PC-9 (cell line): Measurements from ENCODE around the gene MACROH2A1. TPM values are rescaled to one million over a fixed set of nuclear protein-coding genes. Genes with fewer than 3 reads are reported as not detected.

Source experiments
- BruUV-seq: library from RNA; stranded (reverse); fragments of 400-500 nt; replicated peaks from 2 replicates; lab custom pipeline; 2021; lab: Mats Ljungman, UMichigan
- CTCF ChIA-PET: fragments of 300-600 bp; sonication (Branson Sonifier 250); formaldehyde crosslinking; loops from one replicate; lab custom pipeline; 2022; ENCODE audit warnings: antibody characterized with exemption; lab: Charles Lee
- POLR2A ChIA-PET: fragments of 300-600 bp; sonication (Branson Sonifier 250); formaldehyde crosslinking; loops from one replicate; lab custom pipeline; 2022; ENCODE audit warnings: antibody characterized with exemption; ENCODE audit not compliant: unreplicated experiment; lab: Charles Lee
- DNase-seq, 2 experiments: peaks; one replicate each; pipeline versions ENCODE4 v3.0.0 to v3.0.0-alpha.2; 2015 to 2022; ENCODE audit warnings: mixed read lengths in 1 of 2
- H2AFZ ChIP-seq: fragments of 200-600 bp; sonication (generic); 2 replicates; pipeline ENCODE4 v1.8.1; 2017; ENCODE audit warnings: antibody characterized with exemption
- H3F3A ChIP-seq: fragments of 200-600 bp; sonication (generic); 2 replicates; pipeline ENCODE4 v1.8.1; 2017; ENCODE audit warnings: antibody characterized with exemption, mild to moderate bottlenecking, low read depth; ENCODE audit not compliant: insufficient read depth
- H3K27ac ChIP-seq: fragments of 200-600 bp; sonication (generic); 2 replicates; pipeline ENCODE4 v1.6.1; 2016; ENCODE audit warnings: mixed run types
- H3K27me3 ChIP-seq: fragments of 200-600 bp; sonication (generic); 2 replicates; pipeline ENCODE4 v1.6.1; 2016; ENCODE audit warnings: low read depth, mixed run types; ENCODE audit not compliant: insufficient read depth
- H3K36me3 ChIP-seq: fragments of 200-600 bp; sonication (generic); 2 replicates; pipeline ENCODE4 v1.6.1; 2016; ENCODE audit warnings: low read depth, mixed run types
- H3K4me1 ChIP-seq: fragments of 200-600 bp; sonication (generic); replicated peaks from 2 replicates; pipeline ENCODE4 v1.6.1; 2016; ENCODE audit warnings: mixed run types; ENCODE audit not compliant: insufficient read depth
- H3K4me2 ChIP-seq: fragments of 200-600 bp; sonication (generic); 2 replicates; pipeline ENCODE4 v1.6.1; 2017; ENCODE audit warnings: mixed run types
- H3K4me3 ChIP-seq: fragments of 200-600 bp; sonication (generic); 2 replicates; pipeline ENCODE4 v1.6.1; 2016; ENCODE audit warnings: mixed run types
- H3K79me2 ChIP-seq: fragments of 200-600 bp; sonication (generic); 2 replicates; pipeline ENCODE4 v1.6.1; 2017; ENCODE audit warnings: low read depth, mixed run types
- H3K9me2 ChIP-seq: fragments of 200-600 bp; sonication (generic); 2 replicates; pipeline ENCODE4 v1.8.1; 2017; ENCODE audit warnings: mild to moderate bottlenecking; ENCODE audit not compliant: insufficient read depth
- H3K9me3 ChIP-seq: fragments of 200-600 bp; sonication (generic); 2 replicates; pipeline ENCODE4 v1.8.1; 2016; ENCODE audit warnings: low read depth; ENCODE audit not compliant: insufficient read depth
- H4K20me1 ChIP-seq: fragments of 200-600 bp; sonication (generic); 2 replicates; pipeline ENCODE4 v1.8.1; 2017; ENCODE audit not compliant: insufficient read depth
- EZH2 ChIP-seq: fragments of 200-600 bp; sonication (generic); IDR thresholded peaks from 2 replicates; pipeline ENCODE4 v1.8.0; 2017; ENCODE audit warnings: antibody characterized with exemption, low read depth
- intact Hi-C: fragments of 100-400 bp; cut with micrococcal nuclease; formaldehyde crosslinking; loops from one replicate; pipeline ENCODE4 v1.10.0; 2022; ENCODE audit not compliant: unreplicated experiment
- total RNA-seq: library from RNA; stranded (reverse); gene quantifications from 2 replicates; pipeline ENCODE4 v1.2.3, GENCODE V29; 2021
- TF ChIP-seq, protein P1 (sequence below): fragments of 200-600 bp; sonication (generic); conservative IDR thresholded peaks from 2 replicates; pipeline ENCODE4 v1.6.1; 2017; ENCODE audit warnings: mixed run types, antibody characterized with exemption, mild to moderate bottlenecking, moderate library complexity

Gene MACROH2A1
- total RNA-seq, 1 experiment from 2014 or later: 223 TPM

- no peak overlapping the region for H3K27ac ChIP-seq
- no peak for DNase-seq
- ChIA-PET POLR2A (no interaction called here), CTCF (no interaction called here)
- H3K9me3 ChIP-seq: no peaks in the 10 kb centered on the region
- H3F3A ChIP-seq: no peaks in the 10 kb centered on the region
- no peak overlapping the region for H3K4me3 ChIP-seq
- no peak for TF ChIP-seq EZH2
- TF ChIP-seq, protein P1, sequence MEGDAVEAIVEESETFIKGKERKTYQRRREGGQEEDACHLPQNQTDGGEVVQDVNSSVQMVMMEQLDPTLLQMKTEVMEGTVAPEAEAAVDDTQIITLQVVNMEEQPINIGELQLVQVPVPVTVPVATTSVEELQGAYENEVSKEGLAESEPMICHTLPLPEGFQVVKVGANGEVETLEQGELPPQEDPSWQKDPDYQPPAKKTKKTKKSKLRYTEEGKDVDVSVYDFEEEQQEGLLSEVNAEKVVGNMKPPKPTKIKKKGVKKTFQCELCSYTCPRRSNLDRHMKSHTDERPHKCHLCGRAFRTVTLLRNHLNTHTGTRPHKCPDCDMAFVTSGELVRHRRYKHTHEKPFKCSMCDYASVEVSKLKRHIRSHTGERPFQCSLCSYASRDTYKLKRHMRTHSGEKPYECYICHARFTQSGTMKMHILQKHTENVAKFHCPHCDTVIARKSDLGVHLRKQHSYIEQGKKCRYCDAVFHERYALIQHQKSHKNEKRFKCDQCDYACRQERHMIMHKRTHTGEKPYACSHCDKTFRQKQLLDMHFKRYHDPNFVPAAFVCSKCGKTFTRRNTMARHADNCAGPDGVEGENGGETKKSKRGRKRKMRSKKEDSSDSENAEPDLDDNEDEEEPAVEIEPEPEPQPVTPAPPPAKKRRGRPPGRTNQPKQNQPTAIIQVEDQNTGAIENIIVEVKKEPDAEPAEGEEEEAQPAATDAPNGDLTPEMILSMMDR: no peak
- H4K20me1 ChIP-seq: no peaks in the 10 kb centered on the region
- H3K4me2 ChIP-seq: no peak overlapping the region
- no TSS peak for BruUV-seq
- no peaks in the 10 kb centered on the region for H3K36me3 ChIP-seq
- H3K9me2 ChIP-seq: no peaks in the 10 kb centered on the region
- intact Hi-C loops: loop anchor here (5.0 kb wide), 1 partner anchor 32 kb away; no protein-coding TSS in a partner anchor
- no peaks in the 10 kb centered on the region for H3K79me2 ChIP-seq
- no peaks in the 10 kb centered on the region for H3K4me1 ChIP-seq
- H2AFZ ChIP-seq: no peak overlapping the region
- H3K27me3 ChIP-seq: no peaks in the 10 kb centered on the region
Observed at GRCh38 chr5:135294793-135295192, 104.2 kb downstream of the MACROH2A1 start.

GRCh38 chr5:135289651-135290050 lies 109.4 kb downstream of the MACROH2A1 start:
- Histone ChIP-seq H3K4me1 (no peaks in the 10 kb centered on the region), H3K9me2 (no peaks in the 10 kb centered on the region), H3K27me3 (no peaks in the 10 kb centered on the region), H3K9me3 (peaks cover 7% of the 10 kb centered on the region; the same call in 1 of the 2 replicates), H2AFZ (no peak overlapping the region), H3K4me3 (no peak overlapping the region), H3F3A (no peaks in the 10 kb centered on the region), H3K4me2 (no peak overlapping the region), H3K27ac (no peak overlapping the region), H3K36me3 (no peaks in the 10 kb centered on the region), H4K20me1 (no peaks in the 10 kb centered on the region), H3K79me2 (no peaks in the 10 kb centered on the region)
- TF ChIP-seq, protein P1: no peak
- TF ChIP-seq EZH2: no peak
- intact Hi-C loops: no loop called here
- BruUV-seq: no TSS peak
- POLR2A ChIA-PET: interaction anchor here (0.6 kb wide), 1 partner anchor 173 kb away, joined by 3 read pairs; no protein-coding TSS in a partner anchor
- CTCF ChIA-PET: no interaction called here
- DNase-seq: no peak

DNA sequence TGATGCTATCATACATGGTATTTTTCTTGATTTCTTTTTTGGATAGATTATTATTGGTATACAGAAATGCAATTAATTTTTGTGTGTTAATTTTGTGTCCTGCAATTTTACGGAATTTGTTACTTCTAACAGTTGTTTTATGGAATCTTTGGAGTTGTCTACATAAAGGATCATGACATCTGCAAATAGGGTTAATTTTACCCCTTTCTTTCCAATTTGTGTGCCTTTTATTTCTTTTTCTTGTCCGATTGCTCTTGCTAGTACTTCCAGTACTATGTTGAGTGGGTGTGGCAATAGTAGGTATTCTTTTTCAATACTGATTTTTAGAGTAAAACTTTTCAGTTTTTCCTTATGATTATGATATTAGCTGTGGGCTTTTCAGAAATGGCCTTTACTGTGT lies 111.5 kb downstream of the MACROH2A1 start:
- no peak for DNase-seq
- no peak overlapping the region for H3K27ac ChIP-seq
- BruUV-seq: no TSS peak
- H3K9me3 ChIP-seq: peaks cover 7% of the 10 kb centered on the region; the same call in 1 of the 2 replicates
- no peaks in the 10 kb centered on the region for H3K4me1 ChIP-seq
- TF ChIP-seq EZH2: no peak
- TF ChIP-seq, protein P1: no peak
- no peak overlapping the region for H2AFZ ChIP-seq
- H4K20me1 ChIP-seq: no peaks in the 10 kb centered on the region
- CTCF ChIA-PET: no interaction called here
- intact Hi-C loops: no loop called here
- H3K4me3 ChIP-seq: no peak overlapping the region
- POLR2A ChIA-PET: no interaction called here
- H3F3A ChIP-seq: no peaks in the 10 kb centered on the region
- H3K9me2 ChIP-seq: no peaks in the 10 kb centered on the region
- H3K27me3 ChIP-seq: no peaks in the 10 kb centered on the region
- no peak overlapping the region for H3K4me2 ChIP-seq
- no peaks in the 10 kb centered on the region for H3K36me3 ChIP-seq
- no peaks in the 10 kb centered on the region for H3K79me2 ChIP-seq

Other genes starting within 250 kb of the MACROH2A1 start
- gene DCANP1, start 48.1 kb upstream of the MACROH2A1 start, total RNA-seq: not detected in 2 replicates
- gene TIFAB, start 53.1 kb upstream of the MACROH2A1 start, total RNA-seq: not detected in 2 replicates
- gene NEUROG1, start 136.7 kb upstream of the MACROH2A1 start, total RNA-seq: not detected in 2 replicates
- not detected in 2 replicates for gene CXCL14, start 179.8 kb upstream of the MACROH2A1 start, total RNA-seq